HG03432 (cell line): Measurements from ENCODE around the gene TAS2R4.
"Not testable (repeated sequence)": the region's sequence is repeated elsewhere in the genome, so short reads cannot be mapped to it uniquely, and the experiment has no call there.

Source experiments
- ATAC-seq: cut with Tn5 transposase; IDR thresholded peaks from one replicate; pipeline ENCODE4 v1.9.1; 2021; ENCODE audit warnings: mild to moderate bottlenecking, moderate library complexity; ENCODE audit not compliant: unreplicated experiment

TAS2R4 gene

DNA sequence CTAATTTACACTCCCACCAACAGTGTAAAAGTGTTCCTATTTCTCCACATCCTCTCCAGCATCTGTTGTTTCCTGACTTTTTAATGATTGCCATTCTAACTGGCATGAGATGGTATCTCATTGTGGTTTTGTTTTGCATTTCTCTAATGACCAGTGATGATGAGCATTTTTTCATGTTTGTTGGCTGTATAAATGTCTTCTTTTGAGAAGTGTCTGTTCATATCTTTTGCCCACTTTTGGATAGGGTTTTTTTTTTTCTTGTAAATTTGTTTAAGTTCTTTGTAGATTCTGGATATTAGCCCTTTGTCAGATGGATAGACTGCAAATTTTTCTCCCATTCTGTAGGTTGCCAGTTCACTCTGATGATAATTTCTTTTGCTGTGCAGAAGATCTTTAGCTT lies 46.0 kb downstream of the TAS2R4 start:
- not testable (repeated sequence) for ATAC-seq
